GM12801 (cell line): Measurements from ENCODE around the gene CHMP6.

Source experiments
- CTCF ChIP-seq: IDR thresholded peaks from one replicate; pipeline ENCODE4 v1.5.1; 2011; ENCODE audit warnings: control low read depth; ENCODE audit not compliant: insufficient read length; ENCODE audit errors: extremely low read depth

The CHMP6 gene

GRCh38 chr17:80986816-80987475 lies 4.7 kb upstream of the CHMP6 start:
- no peak for TF ChIP-seq CTCF

GRCh38 chr17:80987941-80988461 lies 3.6 kb upstream of the CHMP6 start:
- TF ChIP-seq CTCF, result no peak

- TF ChIP-seq CTCF, result no peak
Observed at GRCh38 chr17:80989586-80989913, 2.1 kb upstream of the CHMP6 start.

GRCh38 chr17:80990921-80991644 lies 558 bp upstream of the CHMP6 start:
- TF ChIP-seq CTCF, result no peak

- TF ChIP-seq CTCF, result no peak
Observed at GRCh38 chr17:80992077-80992947, 671 bp downstream of the CHMP6 start.

GRCh38 chr17:80992948-80993624 lies 1.4 kb downstream of the CHMP6 start:
- TF ChIP-seq CTCF, result no peak

GRCh38 chr17:80995131-80995530 lies 3.5 kb downstream of the CHMP6 start:
- TF ChIP-seq CTCF, result no peak
